Omental fat pad (tissue), 4 donors: ENCODE data around the gene NLRP14. TPM values are rescaled to one million over a fixed set of nuclear protein-coding genes. Genes with fewer than 3 reads are reported as not detected.

Experiments used
- ATAC-seq: fragments of 150-250 bp; one replicate; pipeline ENCODE4 v1.9.1; 2016; ENCODE audit warnings: mild to moderate bottlenecking, moderate library complexity; ENCODE audit not compliant: low FRiP score
- DNase-seq: peaks from one replicate; pipeline ENCODE4 v3.0.0-alpha.2; 2019; ENCODE audit warnings: low spot score
- CTCF ChIP-seq, 3 donors: fragments of 450-650 bp; IDR thresholded peaks; one replicate each; pipeline ENCODE4 v1.5.1; 2016 to 2017; ENCODE audit warnings: antibody characterized with exemption in 3 of 3, mild to moderate bottlenecking in 3 of 3, moderate library complexity in 2 of 3
- total RNA-seq, 4 donors: library from RNA; depleted of rRNA; stranded (reverse); fragments of >200 nt; gene quantifications; one replicate each; pipeline ENCODE4 v1.1.0, GENCODE V29; 2016

Gene NLRP14
- total RNA-seq, 4 donors from 2014 or later = not detected

- ATAC-seq (no peak), DNase-seq (no peak)
- no peak for TF ChIP-seq CTCF (IDR thresholded peaks at IDR 0.05)
These were observed 95.5 kb downstream of the NLRP14 start for GRCh38 chr11:7115780-7116179.

- DNase-seq (no peak), ATAC-seq (no peak)
- TF ChIP-seq CTCF (IDR thresholded peaks at IDR 0.05) = no peak
These were observed 96.1 kb downstream of the NLRP14 start for GRCh38 chr11:7116370-7116769.

Other genes starting within 250 kb of the NLRP14 start
- not detected for gene OR2AG2, start 248.5 kb upstream of the NLRP14 start, total RNA-seq
- not detected for gene OR2AG1, start 237.5 kb upstream of the NLRP14 start, total RNA-seq
- gene OR6A2, start 220.8 kb upstream of the NLRP14 start, total RNA-seq = under 1 TPM in 3 of 4 donors, not detected in 1; 0.13 to 0.47 (median 0.24) TPM
- not detected for gene OR10A5, start 174.8 kb upstream of the NLRP14 start, total RNA-seq
- not detected for gene OR10A2, start 157.4 kb upstream of the NLRP14 start, total RNA-seq
- not detected for gene OR10A4, start 143.9 kb upstream of the NLRP14 start, total RNA-seq
- gene OR2D2, start 128.0 kb upstream of the NLRP14 start, total RNA-seq = 1 to 10 TPM in 1 of 4 donors, not detected in 3; 1.1 TPM
- not detected for gene OR2D3, start 99.5 kb upstream of the NLRP14 start, total RNA-seq
- gene ZNF215, start 94.1 kb upstream of the NLRP14 start, total RNA-seq = 1 to 10 TPM in 3 of 4 donors, under 1 TPM in 1; 0.36 to 2.9 (median 1.7) TPM
- 1 to 10 TPM in 3 of 4 donors, not detected in 1; 1.4 to 2.0 (median 1.9) TPM for gene ZNF214, start 133 bp upstream of the NLRP14 start, total RNA-seq
- not detected for gene RBMXL2, start 68.5 kb downstream of the NLRP14 start, total RNA-seq
- under 1 TPM in 2 of 4 donors, not detected in 2; 0.13 to 0.46 TPM for gene SYT9, start 231.4 kb downstream of the NLRP14 start, total RNA-seq